Fibroblast of lung (primary cell): ENCODE measurements around the gene WBP11. TPM values are rescaled to one million over a fixed set of nuclear protein-coding genes. Genes with fewer than 3 reads are reported as not detected.

Experiments used
- DNase-seq, 2 donors: peaks; one replicate each; pipeline versions ENCODE4 v3.0.0 to v3.0.0-alpha.2; 2010; ENCODE audit warnings: low read depth in 2 of 2
- H2AFZ ChIP-seq: 2 replicates; pipeline ENCODE4 v1.5.1; 2012; ENCODE audit warnings: low read length, control low read depth, inconsistent platforms
- H3K27ac ChIP-seq: 2 replicates; pipeline ENCODE4 v1.5.1; 2011; ENCODE audit warnings: low read length, control low read depth; ENCODE audit not compliant: insufficient read depth
- H3K27me3 ChIP-seq: 2 replicates; pipeline ENCODE4 v1.5.1; 2011; ENCODE audit warnings: mild to moderate bottlenecking, low read length; ENCODE audit not compliant: control insufficient read depth, insufficient read depth
- H3K36me3 ChIP-seq: 2 replicates; pipeline ENCODE4 v1.5.1; 2011; ENCODE audit warnings: low read length; ENCODE audit not compliant: control insufficient read depth, insufficient read depth
- H3K4me1 ChIP-seq: 2 replicates; pipeline ENCODE4 v1.5.1; 2011; ENCODE audit warnings: low read length; ENCODE audit not compliant: control insufficient read depth, insufficient read depth; ENCODE audit errors: extremely low read depth
- H3K4me2 ChIP-seq: 2 replicates; pipeline ENCODE4 v1.5.1; 2011; ENCODE audit warnings: low read length, control low read depth; ENCODE audit not compliant: insufficient read depth; ENCODE audit errors: extremely low read depth
- H3K4me3 ChIP-seq, 4 experiments: fragments of 200-600 bp in 1 of 4; sonication (generic) in 1 of 4; replicated peaks in 1 of 4; 2 replicates each; pipeline ENCODE4 v1.5.1; 2011 to 2016; ENCODE audit warnings: low read length in 4 of 4, low read depth in 3 of 4, mild to moderate bottlenecking in 3 of 4, control low read depth in 2 of 4, inconsistent platforms in 1 of 4, mixed read lengths in 1 of 4; ENCODE audit not compliant: insufficient read depth in 1 of 4; ENCODE audit errors: control extremely low read depth in 1 of 4
- H3K79me2 ChIP-seq: 2 replicates; pipeline ENCODE4 v1.5.1; 2012; ENCODE audit warnings: mild to moderate bottlenecking, low read length, inconsistent platforms; ENCODE audit not compliant: control insufficient read depth, insufficient read depth
- H3K9ac ChIP-seq: 2 replicates; pipeline ENCODE4 v1.5.1; 2011; ENCODE audit warnings: mild to moderate bottlenecking, low read length, control low read depth; ENCODE audit not compliant: insufficient read depth
- H3K9me3 ChIP-seq: 2 replicates; pipeline ENCODE4 v1.5.1; 2012; ENCODE audit warnings: low read depth, low read length; ENCODE audit not compliant: control insufficient read depth, insufficient read depth
- H4K20me1 ChIP-seq: 2 replicates; pipeline ENCODE4 v1.5.1; 2011; ENCODE audit warnings: low read length; ENCODE audit not compliant: control insufficient read depth, insufficient read depth; ENCODE audit errors: extremely low read depth
- EZH2 ChIP-seq: IDR thresholded peaks from 2 replicates; pipeline ENCODE4 v1.5.1; 2012; ENCODE audit warnings: low read length, control low read depth, mild to moderate bottlenecking; ENCODE audit errors: missing control alignments
- polyA plus RNA-seq, 2 donors: library from polyadenylated mRNA; depleted of rRNA in 1 of 2; stranded (reverse) in 1 of 2; unstranded in 1 of 2; fragments of >200 nt; gene quantifications; 2 replicates each; pipeline ENCODE4 v1.2.1, GENCODE V29; 2011 to 2012; ENCODE audit warnings: missing spikeins in 1 of 2
- total RNA-seq: library from RNA; depleted of rRNA; stranded (reverse); fragments of >200 nt; gene quantifications from 2 replicates; pipeline ENCODE4 v1.2.1, GENCODE V29; 2014
- TF ChIP-seq, protein P1 (sequence below), 2 donors: IDR thresholded peaks in 1 of 2; conservative IDR thresholded peaks in 1 of 2; 1 replicate in 1 of 2; 2 replicates in 1 of 2; pipeline ENCODE4 v1.5.1; 2011 to 2012; ENCODE audit warnings: low read length in 2 of 2, control low read depth in 1 of 2, inconsistent platforms in 1 of 2, low read depth in 1 of 2, mild to moderate bottlenecking in 1 of 2

Gene WBP11
- total and polyA plus RNA-seq, 2 donors (not counting 1 experiment from before 2014, with no cell fraction given), result 10.6 to 17.5 TPM

DNA sequence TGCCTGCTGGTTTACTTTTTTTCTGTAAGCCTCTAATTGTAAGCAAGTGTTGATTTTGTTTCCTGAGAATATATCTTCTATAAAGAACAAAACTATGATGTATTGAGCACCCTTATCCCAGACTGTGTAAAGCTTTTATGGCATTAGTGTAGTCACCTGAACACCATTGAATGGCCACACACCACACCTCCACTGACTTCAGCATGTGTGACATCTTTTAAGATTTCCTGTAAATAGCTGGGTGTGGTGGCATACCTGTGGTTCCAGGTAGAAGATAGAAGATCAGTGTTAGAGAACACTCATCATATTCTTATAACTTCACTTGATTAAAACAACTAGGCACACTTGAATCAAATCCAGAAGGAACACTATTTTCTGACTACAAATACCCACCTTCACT, 51.3 kb downstream of the WBP11 start:
- TF ChIP-seq EZH2, result no peak
- TF ChIP-seq, protein P1, sequence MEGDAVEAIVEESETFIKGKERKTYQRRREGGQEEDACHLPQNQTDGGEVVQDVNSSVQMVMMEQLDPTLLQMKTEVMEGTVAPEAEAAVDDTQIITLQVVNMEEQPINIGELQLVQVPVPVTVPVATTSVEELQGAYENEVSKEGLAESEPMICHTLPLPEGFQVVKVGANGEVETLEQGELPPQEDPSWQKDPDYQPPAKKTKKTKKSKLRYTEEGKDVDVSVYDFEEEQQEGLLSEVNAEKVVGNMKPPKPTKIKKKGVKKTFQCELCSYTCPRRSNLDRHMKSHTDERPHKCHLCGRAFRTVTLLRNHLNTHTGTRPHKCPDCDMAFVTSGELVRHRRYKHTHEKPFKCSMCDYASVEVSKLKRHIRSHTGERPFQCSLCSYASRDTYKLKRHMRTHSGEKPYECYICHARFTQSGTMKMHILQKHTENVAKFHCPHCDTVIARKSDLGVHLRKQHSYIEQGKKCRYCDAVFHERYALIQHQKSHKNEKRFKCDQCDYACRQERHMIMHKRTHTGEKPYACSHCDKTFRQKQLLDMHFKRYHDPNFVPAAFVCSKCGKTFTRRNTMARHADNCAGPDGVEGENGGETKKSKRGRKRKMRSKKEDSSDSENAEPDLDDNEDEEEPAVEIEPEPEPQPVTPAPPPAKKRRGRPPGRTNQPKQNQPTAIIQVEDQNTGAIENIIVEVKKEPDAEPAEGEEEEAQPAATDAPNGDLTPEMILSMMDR (conservative IDR thresholded peaks at IDR 0.05 in 1 of 2, IDR thresholded peaks at IDR 0.05 in 1 of 2; ENCODE audit: low read depth in 1 of 2, low read length in 2 of 2), result no peak
- Histone ChIP-seq H3K36me3 (no peaks in the 10 kb centered on the region), H3K27ac (no peak overlapping the region), H3K4me1 (no peaks in the 10 kb centered on the region), H3K27me3 (no peaks in the 10 kb centered on the region), H3K4me2 (no peak overlapping the region), H3K9ac (no peak overlapping the region), H3K4me3 (no peak overlapping the region), H3K79me2 (no peaks in the 10 kb centered on the region), H4K20me1 (no peaks in the 10 kb centered on the region), H2AFZ (no peak overlapping the region), H3K9me3 (no peaks in the 10 kb centered on the region)
- no peak for DNase-seq

DNA sequence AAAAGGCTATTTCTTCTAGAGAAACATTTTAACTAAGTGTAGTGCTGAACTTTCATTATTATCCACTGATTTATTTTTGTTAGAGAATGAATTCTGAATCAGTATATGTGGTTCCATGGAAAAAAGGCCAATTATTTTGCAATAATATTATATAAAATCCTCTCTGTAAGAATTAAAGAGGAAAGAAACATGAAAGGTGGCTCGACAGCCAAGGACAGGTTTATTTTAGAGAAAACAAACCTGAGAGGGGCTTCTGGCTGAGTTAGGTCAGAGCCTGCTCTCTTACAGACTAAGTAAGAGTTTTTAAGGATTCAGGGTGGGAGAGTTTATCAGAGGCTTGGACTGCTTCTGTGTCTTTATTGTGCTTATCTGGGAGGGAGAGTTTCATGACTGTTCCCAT, 60.2 kb downstream of the WBP11 start:
- no peak for DNase-seq
- Histone ChIP-seq H3K27me3 (no peaks in the 10 kb centered on the region), H3K9ac (no peak overlapping the region), H2AFZ (no peak overlapping the region), H3K9me3 (no peaks in the 10 kb centered on the region), H3K4me1 (no peaks in the 10 kb centered on the region), H4K20me1 (no peaks in the 10 kb centered on the region), H3K36me3 (no peaks in the 10 kb centered on the region), H3K4me3 (no peak overlapping the region), H3K4me2 (no peak overlapping the region), H3K79me2 (no peaks in the 10 kb centered on the region), H3K27ac (no peak overlapping the region)
- no peak for TF ChIP-seq EZH2
- TF ChIP-seq, protein P1 (conservative IDR thresholded peaks at IDR 0.05 in 1 of 2, IDR thresholded peaks at IDR 0.05 in 1 of 2; ENCODE audit: low read depth in 1 of 2, low read length in 2 of 2), result no peak

DNA sequence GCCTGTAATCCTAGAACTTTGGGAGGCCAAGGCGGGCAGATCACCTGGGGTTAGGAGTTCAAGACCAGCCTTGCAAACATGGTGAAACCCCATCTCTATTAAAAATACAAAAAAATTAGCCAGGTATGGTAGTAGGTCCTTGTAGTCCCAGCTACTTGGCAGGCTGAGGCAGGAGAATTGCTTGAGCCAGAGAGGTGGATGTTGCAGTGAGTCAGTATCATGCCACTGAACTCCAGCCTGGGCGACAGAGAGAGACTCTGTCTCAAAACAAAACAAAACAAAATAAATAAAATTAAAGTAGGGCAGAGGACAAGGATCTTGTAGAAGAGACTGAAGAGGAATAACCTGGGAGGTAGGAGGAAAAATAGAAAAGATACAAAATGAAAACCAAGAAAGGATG, 61.3 kb downstream of the WBP11 start:
- Histone ChIP-seq H3K79me2 (no peaks in the 10 kb centered on the region), H3K9me3 (no peaks in the 10 kb centered on the region), H3K4me3 (no peak overlapping the region), H3K9ac (no peak overlapping the region), H3K27me3 (no peaks in the 10 kb centered on the region), H3K36me3 (no peaks in the 10 kb centered on the region), H3K4me1 (no peaks in the 10 kb centered on the region), H4K20me1 (no peaks in the 10 kb centered on the region), H2AFZ (no peak overlapping the region), H3K27ac (no peak overlapping the region), H3K4me2 (no peak overlapping the region)
- no peak for TF ChIP-seq EZH2
- no peak for DNase-seq
